GM10266 (cell line): ENCODE data around the gene HES5.
"Not testable (repeated sequence)": the region's sequence is repeated elsewhere in the genome, so short reads cannot be mapped to it uniquely, and the experiment has no call there.

Source experiments
- DNase-seq: peaks from one replicate; pipeline ENCODE4 v3.0.0; 2012; ENCODE audit errors: extremely low spot score
- CTCF ChIP-seq: IDR thresholded peaks from 2 replicates; pipeline ENCODE4 v1.5.1; 2012; ENCODE audit warnings: mild to moderate bottlenecking, low read depth; ENCODE audit not compliant: control insufficient read depth, insufficient read depth; ENCODE audit errors: missing control alignments

The HES5 gene

GRCh38 chr1:2570332-2570731 is 40.3 kb upstream of the HES5 start:
- no peak for TF ChIP-seq CTCF
- no peak for DNase-seq

- not testable (repeated sequence) for DNase-seq
These were observed 39.6 kb upstream of the HES5 start for GRCh38 chr1:2569703-2570102.

- TF ChIP-seq CTCF: no peak
- no peak for DNase-seq
These were observed 39.0 kb upstream of the HES5 start for GRCh38 chr1:2569060-2569459.

GRCh38 chr1:2568187-2568816 is 38.2 kb upstream of the HES5 start:
- not testable (repeated sequence) for DNase-seq

GRCh38 chr1:2567083-2567679 is 37.1 kb upstream of the HES5 start:
- TF ChIP-seq CTCF: no peak
- no peak for DNase-seq

GRCh38 chr1:2566101-2567045 is 36.3 kb upstream of the HES5 start:
- no peak for DNase-seq

GRCh38 chr1:2564815-2565374 is 34.8 kb upstream of the HES5 start:
- TF ChIP-seq CTCF: no peak
- no peak for DNase-seq

More at GRCh38 chr1:2566101-2567045, 36.3 kb upstream of the HES5 start:
- no peak for TF ChIP-seq CTCF
